Stomach (tissue), 4 donors: ENCODE measurements around the gene NUCKS1.

ENCODE experiments used
- CTCF ChIP-seq, 7 experiments: fragments of 450-650 bp in 4 of 7; fragments of 200-600 bp in 3 of 7; sonication (generic) in 3 of 7; IDR thresholded peaks; one replicate each; pipeline ENCODE4 v1.5.1; 2016 to 2019; ENCODE audit warnings: antibody characterized with exemption in 7 of 7, control low read depth in 2 of 7, mild to moderate bottlenecking in 1 of 7
- POLR2A ChIP-seq, 4 donors: fragments of 450-650 bp; IDR thresholded peaks; one replicate each; pipeline ENCODE4 v1.6.1; 2016; ENCODE audit warnings: antibody characterized with exemption in 4 of 4, control low read depth in 2 of 4, mild to moderate bottlenecking in 1 of 4, moderate library complexity in 1 of 4
- POLR2AphosphoS5 ChIP-seq, 3 donors: sonication (generic); formaldehyde crosslinking; IDR thresholded peaks; one replicate each; pipeline ENCODE4 v1.6.1; 2016; ENCODE audit warnings: antibody characterized with exemption in 3 of 3

- TF ChIP-seq CTCF (IDR thresholded peaks at IDR 0.05) (no peak), POLR2A (IDR thresholded peaks at IDR 0.05) (no peak), POLR2AphosphoS5 (IDR thresholded peaks at IDR 0.05) (no peak)
Measured at GRCh38 chr1:205689479-205689878, 60.5 kb downstream of the NUCKS1 start.
